ENCODE results near the gene RERG.

RERG gene

GRCh38 chr12:15173142-15173541 lies 48.1 kb downstream of the RERG start:
- Histone ChIP-seq H3K9me3 (ENCODE audit: control insufficient read depth in 1 of 2, low read length in 2 of 2) (no peaks in the 10 kb centered on the region), H3K4me1 (ENCODE audit: control insufficient read depth in 1 of 2, insufficient read depth in 2 of 2, low read length in 2 of 2) (no peaks in the 10 kb centered on the region), H3K27ac (ENCODE audit: low read depth, low read length) (no peak overlapping the region), H3K4me3 (ENCODE audit: low read depth in 1 of 2, low read length in 2 of 2) (no peak overlapping the region), H3K36me3 (ENCODE audit: control insufficient read depth in 1 of 2, insufficient read depth in 2 of 2, low read length in 2 of 2) (no peaks in the 10 kb centered on the region), H3K27me3 (ENCODE audit: control insufficient read depth in 1 of 2, insufficient read depth in 2 of 2, low read length in 2 of 2) (no peaks in the 10 kb centered on the region), H3K9ac (ENCODE audit: low read depth in 1 of 2, low read length in 2 of 2) (no peak overlapping the region)

GRCh38 chr12:15172060-15172822 lies 49.0 kb downstream of the RERG start:
- Histone ChIP-seq H3K4me1 (ENCODE audit: control insufficient read depth in 1 of 2, insufficient read depth in 2 of 2, low read length in 2 of 2) (no peaks in the 10 kb centered on the region), H3K9me3 (ENCODE audit: control insufficient read depth in 1 of 2, low read length in 2 of 2) (no peaks in the 10 kb centered on the region), H3K4me3 (ENCODE audit: low read depth in 1 of 2, low read length in 2 of 2) (no peak overlapping the region), H3K9ac (ENCODE audit: low read depth in 1 of 2, low read length in 2 of 2) (no peak overlapping the region), H3K27me3 (ENCODE audit: control insufficient read depth in 1 of 2, insufficient read depth in 2 of 2, low read length in 2 of 2) (no peaks in the 10 kb centered on the region), H3K36me3 (ENCODE audit: control insufficient read depth in 1 of 2, insufficient read depth in 2 of 2, low read length in 2 of 2) (no peaks in the 10 kb centered on the region), H3K27ac (ENCODE audit: low read depth, low read length) (no peak overlapping the region)

GRCh38 chr12:15171012-15171655 lies 50.1 kb downstream of the RERG start:
- no peak overlapping the region for H3K9ac ChIP-seq (ENCODE audit: low read depth in 1 of 2, low read length in 2 of 2)
- H3K9me3 ChIP-seq (ENCODE audit: control insufficient read depth in 1 of 2, low read length in 2 of 2), result no peaks in the 10 kb centered on the region
- no peaks in the 10 kb centered on the region for H3K36me3 ChIP-seq (ENCODE audit: control insufficient read depth in 1 of 2, insufficient read depth in 2 of 2, low read length in 2 of 2)
- H3K4me3 ChIP-seq (ENCODE audit: low read depth in 1 of 2, low read length in 2 of 2), result no peak overlapping the region
- H3K27ac ChIP-seq (ENCODE audit: low read depth, low read length), result no peak overlapping the region
- no peaks in the 10 kb centered on the region for H3K27me3 ChIP-seq (ENCODE audit: control insufficient read depth in 1 of 2, insufficient read depth in 2 of 2, low read length in 2 of 2)
- H3K4me1 ChIP-seq (ENCODE audit: control insufficient read depth in 1 of 2, insufficient read depth in 2 of 2, low read length in 2 of 2), result no peaks in the 10 kb centered on the region

- no peaks in the 10 kb centered on the region for H3K9me3 ChIP-seq (ENCODE audit: control insufficient read depth in 1 of 2, low read length in 2 of 2)
- no peak overlapping the region for H3K4me3 ChIP-seq (ENCODE audit: low read depth in 1 of 2, low read length in 2 of 2)
- no peaks in the 10 kb centered on the region for H3K27me3 ChIP-seq (ENCODE audit: control insufficient read depth in 1 of 2, insufficient read depth in 2 of 2, low read length in 2 of 2)
- H3K27ac ChIP-seq (ENCODE audit: low read depth, low read length), result no peak overlapping the region
- H3K9ac ChIP-seq (ENCODE audit: low read depth in 1 of 2, low read length in 2 of 2), result no peak overlapping the region
- H3K4me1 ChIP-seq (ENCODE audit: control insufficient read depth in 1 of 2, insufficient read depth in 2 of 2, low read length in 2 of 2), result no peaks in the 10 kb centered on the region
- no peaks in the 10 kb centered on the region for H3K36me3 ChIP-seq (ENCODE audit: control insufficient read depth in 1 of 2, insufficient read depth in 2 of 2, low read length in 2 of 2)
Measured at GRCh38 chr12:15168026-15168678, 53.1 kb downstream of the RERG start.

- Histone ChIP-seq H3K36me3 (ENCODE audit: control insufficient read depth in 1 of 2, insufficient read depth in 2 of 2, low read length in 2 of 2) (no peaks in the 10 kb centered on the region), H3K27ac (ENCODE audit: low read depth, low read length) (no peak overlapping the region), H3K4me1 (ENCODE audit: control insufficient read depth in 1 of 2, insufficient read depth in 2 of 2, low read length in 2 of 2) (no peaks in the 10 kb centered on the region), H3K4me3 (ENCODE audit: low read depth in 1 of 2, low read length in 2 of 2) (no peak overlapping the region), H3K27me3 (ENCODE audit: control insufficient read depth in 1 of 2, insufficient read depth in 2 of 2, low read length in 2 of 2) (no peaks in the 10 kb centered on the region), H3K9me3 (ENCODE audit: control insufficient read depth in 1 of 2, low read length in 2 of 2) (no peaks in the 10 kb centered on the region), H3K9ac (ENCODE audit: low read depth in 1 of 2, low read length in 2 of 2) (no peak overlapping the region)
Measured at GRCh38 chr12:15165012-15165659, 56.1 kb downstream of the RERG start.

- no peak overlapping the region for H3K4me3 ChIP-seq (ENCODE audit: low read depth in 1 of 2, low read length in 2 of 2)
- no peaks in the 10 kb centered on the region for H3K27me3 ChIP-seq (ENCODE audit: control insufficient read depth in 1 of 2, insufficient read depth in 2 of 2, low read length in 2 of 2)
- H3K4me1 ChIP-seq (ENCODE audit: control insufficient read depth in 1 of 2, insufficient read depth in 2 of 2, low read length in 2 of 2), result no peaks in the 10 kb centered on the region
- no peaks in the 10 kb centered on the region for H3K36me3 ChIP-seq (ENCODE audit: control insufficient read depth in 1 of 2, insufficient read depth in 2 of 2, low read length in 2 of 2)
- H3K9me3 ChIP-seq (ENCODE audit: control insufficient read depth in 1 of 2, low read length in 2 of 2), result no peaks in the 10 kb centered on the region
- H3K27ac ChIP-seq (ENCODE audit: low read depth, low read length), result no peak overlapping the region
- H3K9ac ChIP-seq (ENCODE audit: low read depth in 1 of 2, low read length in 2 of 2), result no peak overlapping the region
Measured at GRCh38 chr12:15163030-15163976, 57.9 kb downstream of the RERG start.

GRCh38 chr12:15158083-15158482 lies 63.1 kb downstream of the RERG start:
- Histone ChIP-seq H3K27me3 (ENCODE audit: control insufficient read depth in 1 of 2, insufficient read depth in 2 of 2, low read length in 2 of 2) (no peaks in the 10 kb centered on the region), H3K27ac (ENCODE audit: low read depth, low read length) (no peak overlapping the region), H3K36me3 (ENCODE audit: control insufficient read depth in 1 of 2, insufficient read depth in 2 of 2, low read length in 2 of 2) (no peaks in the 10 kb centered on the region), H3K4me1 (ENCODE audit: control insufficient read depth in 1 of 2, insufficient read depth in 2 of 2, low read length in 2 of 2) (no peaks in the 10 kb centered on the region), H3K4me3 (ENCODE audit: low read depth in 1 of 2, low read length in 2 of 2) (no peak overlapping the region), H3K9ac (ENCODE audit: low read depth in 1 of 2, low read length in 2 of 2) (no peak overlapping the region), H3K9me3 (ENCODE audit: control insufficient read depth in 1 of 2, low read length in 2 of 2) (no peaks in the 10 kb centered on the region)

GRCh38 chr12:15157269-15157671 lies 63.9 kb downstream of the RERG start:
- H3K27me3 ChIP-seq (ENCODE audit: control insufficient read depth in 1 of 2, insufficient read depth in 2 of 2, low read length in 2 of 2), result no peaks in the 10 kb centered on the region
- no peak overlapping the region for H3K27ac ChIP-seq (ENCODE audit: low read depth, low read length)
- no peaks in the 10 kb centered on the region for H3K4me1 ChIP-seq (ENCODE audit: control insufficient read depth in 1 of 2, insufficient read depth in 2 of 2, low read length in 2 of 2)
- no peaks in the 10 kb centered on the region for H3K36me3 ChIP-seq (ENCODE audit: control insufficient read depth in 1 of 2, insufficient read depth in 2 of 2, low read length in 2 of 2)
- no peak overlapping the region for H3K4me3 ChIP-seq (ENCODE audit: low read depth in 1 of 2, low read length in 2 of 2)
- no peaks in the 10 kb centered on the region for H3K9me3 ChIP-seq (ENCODE audit: control insufficient read depth in 1 of 2, low read length in 2 of 2)
- H3K9ac ChIP-seq (ENCODE audit: low read depth in 1 of 2, low read length in 2 of 2), result no peak overlapping the region

GRCh38 chr12:15155271-15155670 lies 65.9 kb downstream of the RERG start:
- peak overlapping the region; percentile 5 for H3K27ac ChIP-seq (ENCODE audit: low read depth, low read length)
- H3K4me1 ChIP-seq (ENCODE audit: control insufficient read depth in 1 of 2, insufficient read depth in 2 of 2, low read length in 2 of 2), result no peaks in the 10 kb centered on the region
- H3K27me3 ChIP-seq (ENCODE audit: control insufficient read depth in 1 of 2, insufficient read depth in 2 of 2, low read length in 2 of 2), result no peaks in the 10 kb centered on the region
- no peak overlapping the region for H3K4me3 ChIP-seq (ENCODE audit: low read depth in 1 of 2, low read length in 2 of 2)
- no peaks in the 10 kb centered on the region for H3K9me3 ChIP-seq (ENCODE audit: control insufficient read depth in 1 of 2, low read length in 2 of 2)
- H3K36me3 ChIP-seq (ENCODE audit: control insufficient read depth in 1 of 2, insufficient read depth in 2 of 2, low read length in 2 of 2), result no peaks in the 10 kb centered on the region
- H3K9ac ChIP-seq (ENCODE audit: low read depth in 1 of 2, low read length in 2 of 2), result no peak overlapping the region
